Measurements from ENCODE around the gene RPS15.

- TF ChIP-seq POLR2A (IDR thresholded peaks at IDR 0.05) (no peak), CTCF (IDR thresholded peaks at IDR 0.05) (no peak), POLR2AphosphoS5 (IDR thresholded peaks at IDR 0.05; ENCODE audit: insufficient read depth in 1 of 2, low read depth in 1 of 2) (no peak)
Observed at GRCh38 chr19:1421958-1422305, 16.3 kb upstream of the RPS15 start.
